ENCODE results near the gene FAF1.

Gene FAF1

GRCh38 chr1:50989694-50990093, 29.6 kb upstream of the FAF1 start (continued):
- TF ChIP-seq, protein P1, sequence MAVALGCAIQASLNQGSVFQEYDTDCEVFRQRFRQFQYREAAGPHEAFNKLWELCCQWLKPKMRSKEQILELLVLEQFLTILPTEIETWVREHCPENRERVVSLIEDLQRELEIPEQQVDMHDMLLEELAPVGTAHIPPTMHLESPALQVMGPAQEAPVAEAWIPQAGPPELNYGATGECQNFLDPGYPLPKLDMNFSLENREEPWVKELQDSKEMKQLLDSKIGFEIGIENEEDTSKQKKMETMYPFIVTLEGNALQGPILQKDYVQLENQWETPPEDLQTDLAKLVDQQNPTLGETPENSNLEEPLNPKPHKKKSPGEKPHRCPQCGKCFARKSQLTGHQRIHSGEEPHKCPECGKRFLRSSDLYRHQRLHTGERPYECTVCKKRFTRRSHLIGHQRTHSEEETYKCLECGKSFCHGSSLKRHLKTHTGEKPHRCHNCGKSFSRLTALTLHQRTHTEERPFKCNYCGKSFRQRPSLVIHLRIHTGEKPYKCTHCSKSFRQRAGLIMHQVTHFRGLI (tag by site-specific recombination; IDR thresholded peaks at IDR 0.05): no peak
- no peak for TF ChIP-seq GLI2 (tag by site-specific recombination; IDR thresholded peaks at IDR 0.05; ENCODE audit: borderline replicate concordance, low read depth)
- no peak for TF ChIP-seq ZBTB8A (tag by site-specific recombination; IDR thresholded peaks at IDR 0.05)
- TF ChIP-seq ZNF274 (IDR thresholded peaks at IDR 0.05; ENCODE audit: low read length): no peak
- TF ChIP-seq ZNF274 (tag by site-specific recombination; IDR thresholded peaks at IDR 0.05; ENCODE audit: borderline replicate concordance): no peak
- no peak for TF ChIP-seq ZNF664 (tag by site-specific recombination; IDR thresholded peaks at IDR 0.05)
- TF ChIP-seq ZNF639 (tag by site-specific recombination; IDR thresholded peaks at IDR 0.05): no peak
- TF ChIP-seq PRDM10 (tag by site-specific recombination; IDR thresholded peaks at IDR 0.05): no peak
- no peak for TF ChIP-seq BCL6B (tag by site-specific recombination; IDR thresholded peaks at IDR 0.05)
- no peak for TF ChIP-seq ATF2 (tag by site-specific recombination; IDR thresholded peaks at IDR 0.05; ENCODE audit: low read depth)
- TF ChIP-seq KLF7 (tag by site-specific recombination; IDR thresholded peaks at IDR 0.05; ENCODE audit: borderline replicate concordance): no peak
- no peak for TF ChIP-seq ZNF777 (tag by site-specific recombination; IDR thresholded peaks at IDR 0.05; ENCODE audit: borderline replicate concordance)

- H3K36me3 ChIP-seq (ENCODE audit: control insufficient read depth in 2 of 2, insufficient read depth in 1 of 2, low read length in 2 of 2): no peaks in the 10 kb centered on the region
- ChIA-PET POLR2A (interaction anchor here (1.0 kb wide), 1 partner anchor 17 kb away, joined by 7 read pairs; the partner anchor contains the start of gene CDKN2C), CTCF (interaction anchor here (0.9 kb wide), 1 partner anchor 114 kb away, joined by 3 read pairs; no protein-coding TSS in a partner anchor)
- H3K9me3 ChIP-seq (ENCODE audit: control insufficient read depth, insufficient read depth, low read depth, low read length): no peaks in the 10 kb centered on the region
- no peak overlapping the region for H3K4me3 ChIP-seq (ENCODE audit: low read depth, low read length)
- TF ChIP-seq, protein P2, sequence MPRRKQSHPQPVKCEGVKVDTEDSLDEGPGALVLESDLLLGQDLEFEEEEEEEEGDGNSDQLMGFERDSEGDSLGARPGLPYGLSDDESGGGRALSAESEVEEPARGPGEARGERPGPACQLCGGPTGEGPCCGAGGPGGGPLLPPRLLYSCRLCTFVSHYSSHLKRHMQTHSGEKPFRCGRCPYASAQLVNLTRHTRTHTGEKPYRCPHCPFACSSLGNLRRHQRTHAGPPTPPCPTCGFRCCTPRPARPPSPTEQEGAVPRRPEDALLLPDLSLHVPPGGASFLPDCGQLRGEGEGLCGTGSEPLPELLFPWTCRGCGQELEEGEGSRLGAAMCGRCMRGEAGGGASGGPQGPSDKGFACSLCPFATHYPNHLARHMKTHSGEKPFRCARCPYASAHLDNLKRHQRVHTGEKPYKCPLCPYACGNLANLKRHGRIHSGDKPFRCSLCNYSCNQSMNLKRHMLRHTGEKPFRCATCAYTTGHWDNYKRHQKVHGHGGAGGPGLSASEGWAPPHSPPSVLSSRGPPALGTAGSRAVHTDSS (tag by site-specific recombination; IDR thresholded peaks at IDR 0.05): no peak
- no peak overlapping the region for H3K27ac ChIP-seq (ENCODE audit: extremely low read depth, low read depth, low read length)
- H3K4me1 ChIP-seq (ENCODE audit: control insufficient read depth, insufficient read depth, low read length): peaks cover 16% of the 10 kb centered on the region
Measured at GRCh38 chr1:50986653-50987052, 26.6 kb upstream of the FAF1 start.

Data from HEK293 (cell line).